Endothelial cell of umbilical vein (primary cell): ENCODE measurements around the gene PF4V1. TPM values are rescaled to one million over a fixed set of nuclear protein-coding genes. Genes with fewer than 3 reads are reported as not detected.

Source experiments
- BruUV-seq: library from RNA; stranded (reverse); fragments of 400-500 nt; replicated peaks from 2 replicates; lab custom pipeline; 2021; lab: Mats Ljungman, UMichigan
- CTCF ChIA-PET: fragments of 300-600, 350-600 bp; sonication (Branson Sonifier 250); formaldehyde crosslinking; loops from one replicate; lab custom pipeline; 2021; ENCODE audit warnings: antibody characterized with exemption, inconsistent platforms; lab: Charles Lee
- POLR2A ChIA-PET: fragments of 300-600, 350-600 bp; sonication (Branson Sonifier 250); formaldehyde crosslinking; loops from one replicate; lab custom pipeline; 2021; ENCODE audit warnings: antibody characterized with exemption, inconsistent platforms; lab: Charles Lee
- DNase-seq: peaks from one replicate; pipeline ENCODE4 v3.0.0-alpha.2; 2011; ENCODE audit warnings: low read depth, low spot score
- FAIRE-seq: peaks from 2 replicates; lab custom pipeline; 2011; peaks lifted over from hg19 to GRCh38; lab: Jason Lieb, UNC
- H2AFZ ChIP-seq: 2 replicates; pipeline ENCODE4 v1.6.0; 2012; ENCODE audit warnings: low read depth, low read length, control low read depth, inconsistent platforms
- H3K27ac ChIP-seq: 2 replicates; pipeline ENCODE4 v1.5.1; 2011; ENCODE audit warnings: low read depth, mild to moderate bottlenecking, control low read depth, low read length, moderate library complexity; ENCODE audit not compliant: insufficient read depth
- H3K27me3 ChIP-seq, 2 experiments: 2 replicates each; pipeline versions ENCODE4 v1.6.0 to v1.6.1; 2011; ENCODE audit warnings: low read length in 2 of 2, mixed read lengths in 1 of 2; ENCODE audit not compliant: control insufficient read depth in 2 of 2, insufficient read depth in 2 of 2
- H3K36me3 ChIP-seq, 2 experiments: 2 replicates in 1 of 2; 3 replicates in 1 of 2; pipeline ENCODE4 v1.5.1; 2011; ENCODE audit warnings: low read length in 2 of 2, mild to moderate bottlenecking in 1 of 2, moderate library complexity in 1 of 2; ENCODE audit not compliant: control insufficient read depth in 2 of 2, insufficient read depth in 2 of 2; ENCODE audit errors: extremely low read depth in 1 of 2
- H3K4me1 ChIP-seq: 3 replicates; pipeline ENCODE4 v1.5.1; 2011; ENCODE audit warnings: mild to moderate bottlenecking, low read length; ENCODE audit not compliant: control insufficient read depth, insufficient read depth; ENCODE audit errors: extremely low read depth
- H3K4me2 ChIP-seq: 2 replicates; pipeline ENCODE4 v1.6.1; 2011; ENCODE audit warnings: low read length, control low read depth, mixed read lengths; ENCODE audit not compliant: insufficient read depth
- H3K4me3 ChIP-seq, 3 experiments: fragments of 200-600 bp in 1 of 3; sonication (generic), shearing (Covaris generic) in 1 of 3; replicated peaks in 1 of 3; 2 replicates each; pipeline ENCODE4 v1.5.1; 2011 to 2016; ENCODE audit warnings: control low read depth in 3 of 3, low read length in 3 of 3, mild to moderate bottlenecking in 2 of 3, inconsistent platforms in 1 of 3, low read depth in 1 of 3, moderate library complexity in 1 of 3; ENCODE audit not compliant: insufficient read depth in 1 of 3
- H3K79me2 ChIP-seq: 2 replicates; pipeline ENCODE4 v1.6.0; 2012; ENCODE audit warnings: low read length, inconsistent platforms; ENCODE audit not compliant: control insufficient read depth, insufficient read depth
- H3K9ac ChIP-seq: replicated peaks from 2 replicates; pipeline ENCODE3; 2011; ENCODE audit warnings: low read length, control low read depth; ENCODE audit not compliant: insufficient read depth; ENCODE audit errors: extremely low read depth
- H3K9me1 ChIP-seq: replicated peaks from 3 replicates; pipeline ENCODE4 v1.6.0; 2011; ENCODE audit warnings: mild to moderate bottlenecking, low read length; ENCODE audit not compliant: control insufficient read depth, insufficient read depth; ENCODE audit errors: extremely low read depth
- H3K9me3 ChIP-seq: replicated peaks from 2 replicates; pipeline ENCODE4 v1.5.1; 2012; ENCODE audit warnings: low read length, inconsistent platforms; ENCODE audit not compliant: control insufficient read depth, insufficient read depth
- H4K20me1 ChIP-seq: replicated peaks from 2 replicates; pipeline ENCODE3; 2011; ENCODE audit warnings: mild to moderate bottlenecking, low read length; ENCODE audit not compliant: control insufficient read depth, insufficient read depth; ENCODE audit errors: extremely low read depth
- EZH2 ChIP-seq: IDR thresholded peaks from 2 replicates; pipeline ENCODE4 v1.6.1; 2012; ENCODE audit warnings: borderline replicate concordance, low read depth, mild to moderate bottlenecking, moderate library complexity, low read length, inconsistent platforms; ENCODE audit not compliant: severe bottlenecking
- FOS ChIP-seq: IDR thresholded peaks from 2 replicates; pipeline ENCODE4 v1.6.1; 2011; ENCODE audit warnings: mild to moderate bottlenecking, low read length, moderate library complexity, borderline replicate concordance; ENCODE audit not compliant: insufficient read depth
- GATA2 ChIP-seq: IDR thresholded peaks from 2 replicates; pipeline ENCODE4 v1.7.0; 2011; ENCODE audit warnings: low read depth, mild to moderate bottlenecking, moderate library complexity, mixed read lengths, low read length; ENCODE audit not compliant: insufficient read length, insufficient read depth
- JUN ChIP-seq: IDR thresholded peaks from 2 replicates; pipeline ENCODE4 v1.6.1; 2011; ENCODE audit warnings: borderline replicate concordance, low read depth; ENCODE audit not compliant: insufficient read length, insufficient read depth
- MYC ChIP-seq: IDR thresholded peaks from one replicate; pipeline ENCODE4 v1.6.1; 2011; ENCODE audit warnings: mild to moderate bottlenecking, low read depth, low read length
- dilution Hi-C: fragments of 300-500 bp; cut with MboI; formaldehyde crosslinking; loops from one replicate; pipeline ENCODE4 v1.15.0; 2019; ENCODE audit warnings: low sequenced_read_pairs; ENCODE audit not compliant: extremely low pct_ligation_motif_present
- intact Hi-C: fragments of 100-400 bp; cut with micrococcal nuclease; formaldehyde crosslinking; loops from one replicate; pipeline ENCODE4 v1.10.0; 2022
- polyA plus RNA-seq, 4 experiments: library from polyadenylated mRNA; depleted of rRNA in 3 of 4; stranded (reverse) in 3 of 4; unstranded in 1 of 4; fragments of >200 nt; gene quantifications; 2 replicates each; pipeline versions ENCODE4 v1.2.1 to v1.2.3, GENCODE V29; 2011 to 2012; ENCODE audit warnings: missing spikeins in 1 of 4
- total RNA-seq: library from RNA; stranded (reverse); gene quantifications from 2 replicates; pipeline ENCODE4 v1.2.3, GENCODE V29; 2021
- TF ChIP-seq, protein P1 (sequence below), 2 donors: IDR thresholded peaks; 1 replicate in 1 of 2; 2 replicates in 1 of 2; pipeline ENCODE4 v1.5.1; 2011; ENCODE audit warnings: low read length in 2 of 2, mild to moderate bottlenecking in 2 of 2, moderate library complexity in 2 of 2, control low read depth in 1 of 2, inconsistent platforms in 1 of 2, low read depth in 1 of 2; ENCODE audit not compliant: insufficient read depth in 1 of 2; ENCODE audit errors: extremely low read depth in 1 of 2

The PF4V1 gene
- total and polyA plus RNA-seq, 2 donors (not counting 3 experiments of a cell fraction or from before 2014, with no cell fraction given), result not detected

DNA sequence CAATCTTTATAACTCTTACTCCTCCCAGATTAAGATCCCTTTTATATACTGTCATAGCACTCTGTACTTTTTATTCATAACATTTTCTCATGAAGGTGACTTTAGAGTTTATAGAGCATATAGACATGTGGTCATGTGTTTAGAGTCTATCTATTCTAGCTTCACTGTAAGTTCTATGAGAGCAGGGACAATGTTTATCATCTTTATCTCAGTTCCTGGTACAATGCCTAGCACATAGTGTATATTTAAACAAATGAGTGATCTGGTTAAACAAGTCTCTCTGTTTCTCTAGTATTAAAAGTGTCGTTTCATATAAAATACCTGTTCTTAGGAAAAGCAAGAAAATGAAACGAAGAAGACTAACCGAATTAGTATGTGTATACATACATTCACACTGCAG lies 13.4 kb upstream of the PF4V1 start:
- Histone ChIP-seq H4K20me1 (no peaks in the 10 kb centered on the region), H2AFZ (no peak overlapping the region), H3K79me2 (no peaks in the 10 kb centered on the region), H3K9me1 (no peaks in the 10 kb centered on the region), H3K9ac (no peak overlapping the region), H3K4me3 (no peak overlapping the region), H3K36me3 (no peaks in the 10 kb centered on the region), H3K27me3 (no peaks in the 10 kb centered on the region), H3K4me1 (peaks cover 31% of the 10 kb centered on the region), H3K4me2 (no peak overlapping the region), H3K27ac (no peak overlapping the region), H3K9me3 (no peaks in the 10 kb centered on the region)
- ChIA-PET CTCF (interaction anchor here (1.3 kb wide), 1 partner anchor 25 kb away, joined by 3 read pairs; no protein-coding TSS in a partner anchor), POLR2A (no interaction called here)
- FAIRE-seq (no peak), DNase-seq (no peak)
- dilution Hi-C loops, result no loop called here
- TF ChIP-seq, protein P1, sequence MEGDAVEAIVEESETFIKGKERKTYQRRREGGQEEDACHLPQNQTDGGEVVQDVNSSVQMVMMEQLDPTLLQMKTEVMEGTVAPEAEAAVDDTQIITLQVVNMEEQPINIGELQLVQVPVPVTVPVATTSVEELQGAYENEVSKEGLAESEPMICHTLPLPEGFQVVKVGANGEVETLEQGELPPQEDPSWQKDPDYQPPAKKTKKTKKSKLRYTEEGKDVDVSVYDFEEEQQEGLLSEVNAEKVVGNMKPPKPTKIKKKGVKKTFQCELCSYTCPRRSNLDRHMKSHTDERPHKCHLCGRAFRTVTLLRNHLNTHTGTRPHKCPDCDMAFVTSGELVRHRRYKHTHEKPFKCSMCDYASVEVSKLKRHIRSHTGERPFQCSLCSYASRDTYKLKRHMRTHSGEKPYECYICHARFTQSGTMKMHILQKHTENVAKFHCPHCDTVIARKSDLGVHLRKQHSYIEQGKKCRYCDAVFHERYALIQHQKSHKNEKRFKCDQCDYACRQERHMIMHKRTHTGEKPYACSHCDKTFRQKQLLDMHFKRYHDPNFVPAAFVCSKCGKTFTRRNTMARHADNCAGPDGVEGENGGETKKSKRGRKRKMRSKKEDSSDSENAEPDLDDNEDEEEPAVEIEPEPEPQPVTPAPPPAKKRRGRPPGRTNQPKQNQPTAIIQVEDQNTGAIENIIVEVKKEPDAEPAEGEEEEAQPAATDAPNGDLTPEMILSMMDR (IDR thresholded peaks at IDR 0.05; ENCODE audit: extremely low read depth in 1 of 2, insufficient read depth in 1 of 2, low read depth in 1 of 2, low read length in 2 of 2), result no peak
- TF ChIP-seq GATA2, result no peak
- no peak for TF ChIP-seq EZH2
- TF ChIP-seq JUN, result no peak
- TF ChIP-seq MYC, result no peak
- TF ChIP-seq FOS, result no peak
- intact Hi-C loops, result loop anchor here (5.0 kb wide), 1 partner anchor 177 kb away; no protein-coding TSS in a partner anchor
- no TSS peak for BruUV-seq
